HEK293T (cell line): ENCODE measurements around the gene KCNJ18.
"Not testable (repeated sequence)": the region's sequence is repeated elsewhere in the genome, so short reads cannot be mapped to it uniquely, and the experiment has no call there.

ENCODE experiments used
- BHLHE40 ChIP-seq: fragments of 450-650 bp; IDR thresholded peaks from 2 replicates; pipeline ENCODE4 v1.6.1; 2016; ENCODE audit warnings: mild to moderate bottlenecking, moderate library complexity, borderline replicate concordance
- ELF4 ChIP-seq: fragments of 450-650 bp; IDR thresholded peaks from 2 replicates; pipeline ENCODE4 v1.6.1; 2017; ENCODE audit warnings: antibody characterized with exemption
- FOXK2 ChIP-seq: fragments of 450-650 bp; IDR thresholded peaks from 2 replicates; pipeline ENCODE4 v1.6.1; 2016; ENCODE audit warnings: mild to moderate bottlenecking
- FOXM1 ChIP-seq: fragments of 450-650 bp; IDR thresholded peaks from 2 replicates; pipeline ENCODE4 v1.6.1; 2017; ENCODE audit warnings: mild to moderate bottlenecking, borderline replicate concordance
- SP1 ChIP-seq: fragments of 450-650 bp; IDR thresholded peaks from 2 replicates; pipeline ENCODE4 v1.6.1; 2017
- SUZ12 ChIP-seq: fragments of 450-650 bp; IDR thresholded peaks from 2 replicates; pipeline ENCODE4 v1.6.1; 2016; ENCODE audit warnings: mild to moderate bottlenecking

GRCh38 chr17:21749696-21750531, 57.6 kb downstream of the KCNJ18 start:
- not testable (repeated sequence) for TF ChIP-seq ELF4, SP1, SUZ12, BHLHE40, FOXM1, FOXK2
